Kidney glomerular epithelial cell (primary cell): ENCODE measurements around the gene NT5DC2.
"Not testable (repeated sequence)": the region's sequence is repeated elsewhere in the genome, so short reads cannot be mapped to it uniquely, and the experiment has no call there.

Experiments used
- DNase-seq: peaks from one replicate; lab custom pipeline; 2025; lab: John Stamatoyannopoulos, UW

NT5DC2 gene

DNA sequence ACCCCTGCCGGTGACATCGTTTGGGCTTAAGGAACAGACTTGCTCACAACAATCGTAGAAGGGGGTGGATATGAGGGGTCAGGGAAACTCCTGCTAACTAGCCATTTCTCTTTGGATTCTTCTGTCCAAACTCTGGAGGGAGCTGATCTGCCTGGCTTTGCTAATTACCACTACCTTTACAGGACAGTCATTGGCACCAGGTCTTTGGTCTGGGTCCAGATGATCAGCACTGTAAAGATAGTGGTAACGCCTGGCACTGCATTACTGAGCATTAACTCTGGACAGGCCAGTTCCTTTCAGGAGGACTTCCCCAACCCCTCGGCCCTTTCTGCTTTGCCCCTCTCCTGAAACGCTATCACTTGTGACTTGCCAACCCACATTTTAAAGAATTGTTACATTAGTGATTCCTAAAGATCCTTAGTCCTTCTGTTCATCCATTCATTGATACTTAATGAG, 3.5 kb upstream of the NT5DC2 start:
- DNase-seq, result no peak

DNA sequence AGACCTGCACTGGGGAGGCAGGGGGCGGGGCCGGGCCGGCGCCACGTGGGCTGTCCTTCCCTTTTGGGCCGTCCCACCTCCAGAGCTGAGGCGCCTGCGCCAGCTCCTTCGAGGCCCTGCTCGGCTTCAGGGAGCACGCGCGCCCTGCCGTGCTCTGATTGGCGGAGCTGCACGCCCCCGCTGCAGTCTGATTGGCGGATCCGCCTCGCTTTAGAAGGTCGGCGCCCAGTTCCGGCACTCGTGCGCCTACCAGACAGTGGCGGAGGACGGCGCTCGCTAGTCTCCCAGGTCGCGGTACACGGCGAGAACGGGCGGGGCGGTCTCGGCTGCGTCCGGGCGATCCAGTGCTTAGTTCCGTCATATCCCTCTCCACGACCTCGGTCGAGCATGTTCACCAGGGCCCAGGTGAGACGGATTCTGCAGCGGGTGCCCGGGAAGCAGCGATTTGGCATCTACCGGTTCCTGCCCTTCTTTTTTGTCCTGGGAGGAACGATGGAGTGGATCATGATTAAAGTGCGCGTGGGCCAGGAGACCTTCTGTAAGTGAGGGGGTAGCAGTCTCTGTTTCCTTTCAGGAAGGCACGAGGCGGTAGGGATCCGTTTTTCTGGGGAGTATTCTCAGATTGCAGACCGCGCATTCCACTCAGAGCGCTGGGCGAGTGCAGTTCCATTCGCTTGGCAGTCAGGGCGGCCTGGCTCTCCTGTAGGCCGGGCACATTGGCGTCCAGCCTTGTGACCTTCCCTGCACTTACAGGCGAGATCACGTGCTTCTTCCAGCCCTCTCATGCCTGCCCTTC, 2.9 kb upstream of the NT5DC2 start, which contains the start of gene UQCC5:
Gene UQCC5, plus strand, starts transcription at position 237 of the 796 bp plus-strand sequence. Its CDS starts 151 bp downstream, at position 388.
- DNase-seq, result peak; percentile 94

DNA sequence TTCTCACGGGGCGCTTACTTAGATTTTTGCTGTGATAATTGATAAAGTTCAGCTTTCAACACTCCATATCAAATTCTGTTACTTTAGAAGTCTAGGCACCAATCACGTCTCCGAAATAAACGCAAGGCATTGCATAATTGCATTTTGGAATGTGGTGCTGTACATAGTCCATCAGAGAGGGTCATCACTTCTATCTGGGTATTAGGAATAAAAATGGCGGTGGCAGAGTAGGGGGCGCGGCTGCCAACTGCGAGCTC, 2.4 kb upstream of the NT5DC2 start:
- no peak for DNase-seq

DNA sequence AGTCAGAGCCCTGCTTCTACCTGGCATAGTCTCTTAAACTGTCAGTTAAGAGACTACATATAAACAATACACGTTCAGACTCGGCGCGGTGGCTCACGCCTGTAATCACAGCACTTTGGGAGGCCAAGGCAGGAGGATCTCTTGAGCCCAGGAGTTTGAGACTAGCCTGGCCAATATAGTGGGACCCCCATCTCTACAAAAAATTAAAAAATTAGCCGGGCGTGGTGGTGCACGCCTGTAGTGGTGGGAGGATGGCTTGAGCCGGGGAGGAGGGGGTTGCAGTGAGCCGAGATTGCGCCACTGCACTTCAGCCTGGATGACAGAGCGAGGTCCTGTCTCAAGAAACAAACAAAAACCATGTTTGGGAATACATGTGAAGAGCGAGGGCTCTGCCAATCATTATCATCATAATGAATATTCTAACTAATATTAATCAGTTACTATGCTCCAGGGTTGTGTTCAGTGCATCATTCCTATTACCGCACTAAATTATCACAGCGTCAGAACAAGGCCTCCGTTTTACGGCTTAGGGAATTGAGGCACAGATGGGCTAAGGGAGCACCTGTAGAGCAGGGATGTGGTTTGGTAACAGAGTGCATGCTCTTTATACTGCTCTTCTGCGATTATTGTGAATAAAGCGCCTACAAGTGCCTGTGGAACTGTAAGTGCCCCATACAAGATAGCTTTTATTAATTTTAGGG, 1.9 kb upstream of the NT5DC2 start:
- peak; percentile 50 for DNase-seq

DNA sequence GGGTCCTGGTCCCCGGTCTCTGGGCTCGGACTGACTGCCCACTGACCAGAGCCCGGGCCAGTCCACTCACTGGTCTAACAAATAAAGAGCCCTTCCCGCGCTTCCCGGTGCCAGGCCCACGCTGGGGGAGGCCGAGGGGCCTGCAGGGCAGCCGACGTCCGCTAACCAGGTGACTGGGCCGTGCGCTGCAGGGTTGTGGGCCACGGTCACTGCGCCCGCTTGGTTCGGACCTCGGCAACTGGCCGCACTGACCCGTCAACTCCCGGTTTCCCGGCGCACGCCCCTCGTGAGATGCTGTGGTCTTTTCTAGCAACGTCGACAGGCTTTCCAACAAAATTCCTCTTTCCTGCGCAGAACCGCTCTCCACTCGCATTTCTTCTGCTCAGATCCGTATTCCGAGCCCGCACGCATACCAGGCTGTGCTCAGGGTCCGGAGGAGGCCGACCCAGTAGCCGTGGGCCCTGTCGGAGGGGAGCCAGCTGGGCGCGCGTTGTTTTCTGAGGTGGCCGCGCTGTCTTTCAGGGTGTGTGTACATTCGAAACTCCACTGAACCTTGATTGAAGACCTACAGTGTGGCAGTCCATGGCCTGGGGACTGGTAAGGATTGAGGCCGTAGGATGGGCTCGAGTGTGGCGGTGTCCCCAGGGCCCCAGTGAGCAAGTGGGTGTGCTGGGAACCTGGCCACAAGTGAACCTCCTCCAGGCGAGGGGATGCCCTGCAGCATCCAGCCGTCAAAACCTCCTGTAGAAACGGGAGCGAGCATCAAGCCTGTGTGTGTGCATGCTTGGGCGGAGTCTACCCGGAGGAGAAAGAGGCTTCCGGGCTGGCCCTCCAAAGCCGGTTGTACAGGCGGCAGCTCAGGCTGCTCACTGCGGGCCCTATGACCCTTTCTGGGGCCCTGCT, 875 bp upstream of the NT5DC2 start:
- no peak for DNase-seq

DNA sequence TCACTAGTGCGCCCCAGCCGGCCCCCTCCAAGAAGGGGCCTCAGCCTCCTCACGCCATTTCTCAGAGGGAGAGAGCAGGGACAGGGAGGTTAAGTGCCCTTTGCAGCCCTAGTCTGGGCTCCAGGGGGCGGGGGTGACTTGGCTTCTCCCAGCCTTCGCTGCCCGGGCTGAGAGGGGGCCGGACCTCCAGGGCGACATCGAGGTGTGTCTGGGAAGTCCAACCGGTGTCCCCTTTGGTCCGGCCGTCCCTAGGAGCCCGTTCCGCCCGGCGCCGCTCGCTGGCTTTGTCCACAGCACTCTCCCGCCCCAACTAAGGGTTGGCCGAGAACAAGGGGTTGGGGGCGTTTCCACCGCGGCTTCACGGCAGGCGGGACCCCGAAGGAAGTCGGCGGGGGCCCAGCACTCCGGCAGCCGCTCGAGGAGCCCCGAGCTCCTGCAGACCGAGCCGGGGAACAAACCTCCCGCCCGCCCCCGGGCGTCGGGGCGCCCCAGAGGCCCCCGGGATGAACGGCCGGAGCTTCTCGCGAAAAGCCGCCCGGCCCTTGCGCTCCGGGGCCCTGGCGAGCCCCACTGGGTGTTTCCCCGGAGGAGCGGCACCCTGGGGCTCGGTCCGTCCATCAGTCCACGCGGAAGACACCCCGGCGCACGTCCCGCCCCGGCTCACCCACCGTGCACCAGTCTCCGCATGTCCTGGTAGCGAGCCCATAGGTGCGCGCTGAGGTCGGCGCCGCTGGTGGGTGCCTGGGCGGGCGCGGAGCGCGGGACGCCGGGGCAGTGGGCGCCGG, 627 bp downstream of the NT5DC2 start:
- DNase-seq, result no peak

DNA sequence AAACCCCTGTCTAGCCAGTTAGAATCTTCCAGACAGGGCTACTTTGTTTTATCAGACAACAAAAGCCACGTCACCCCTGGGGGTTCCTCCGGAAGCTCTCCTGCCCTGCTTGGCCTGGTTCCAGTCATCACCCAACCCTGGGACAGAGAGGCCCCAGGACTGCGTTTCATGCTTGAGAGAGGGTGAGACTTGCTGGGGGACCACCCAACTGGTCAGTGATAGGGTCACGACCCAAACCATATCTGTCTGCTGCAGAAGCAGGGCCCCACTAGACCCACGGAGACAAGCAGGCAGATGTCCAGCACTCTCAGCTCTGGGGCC, 1.2 kb downstream of the NT5DC2 start:
- DNase-seq, result no peak

DNA sequence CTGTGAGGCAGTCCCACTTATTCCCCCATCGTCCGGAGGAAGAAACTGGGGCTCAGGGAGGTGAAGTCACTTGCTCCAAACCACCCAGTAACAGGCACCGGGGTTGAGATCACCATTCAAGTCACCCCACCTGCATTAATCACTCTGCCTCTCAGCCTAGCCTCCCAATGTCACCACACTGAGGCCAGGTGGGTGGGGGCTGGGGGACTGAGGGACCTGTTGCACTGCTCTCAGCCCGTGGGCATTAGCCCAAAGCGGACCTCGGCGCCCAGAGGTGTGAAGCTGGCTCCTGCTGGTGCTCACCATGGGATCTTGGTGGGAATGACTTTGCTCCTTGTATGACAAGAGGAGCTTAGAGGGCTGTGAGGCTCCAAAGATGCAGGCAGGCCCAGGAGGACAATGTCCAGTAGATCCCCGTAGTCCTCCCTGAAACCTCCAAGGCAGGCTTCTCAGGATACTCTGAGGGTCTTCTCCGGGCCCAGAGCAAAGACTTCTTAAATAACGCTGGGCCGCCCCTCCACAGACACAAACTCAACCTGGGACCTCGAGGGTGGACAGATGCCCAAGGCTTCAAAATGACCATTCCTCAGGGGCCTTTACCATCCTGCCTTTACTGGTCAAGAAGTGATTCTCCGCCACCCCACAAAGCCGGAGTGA, 1.7 kb downstream of the NT5DC2 start:
- DNase-seq, result no peak

DNA sequence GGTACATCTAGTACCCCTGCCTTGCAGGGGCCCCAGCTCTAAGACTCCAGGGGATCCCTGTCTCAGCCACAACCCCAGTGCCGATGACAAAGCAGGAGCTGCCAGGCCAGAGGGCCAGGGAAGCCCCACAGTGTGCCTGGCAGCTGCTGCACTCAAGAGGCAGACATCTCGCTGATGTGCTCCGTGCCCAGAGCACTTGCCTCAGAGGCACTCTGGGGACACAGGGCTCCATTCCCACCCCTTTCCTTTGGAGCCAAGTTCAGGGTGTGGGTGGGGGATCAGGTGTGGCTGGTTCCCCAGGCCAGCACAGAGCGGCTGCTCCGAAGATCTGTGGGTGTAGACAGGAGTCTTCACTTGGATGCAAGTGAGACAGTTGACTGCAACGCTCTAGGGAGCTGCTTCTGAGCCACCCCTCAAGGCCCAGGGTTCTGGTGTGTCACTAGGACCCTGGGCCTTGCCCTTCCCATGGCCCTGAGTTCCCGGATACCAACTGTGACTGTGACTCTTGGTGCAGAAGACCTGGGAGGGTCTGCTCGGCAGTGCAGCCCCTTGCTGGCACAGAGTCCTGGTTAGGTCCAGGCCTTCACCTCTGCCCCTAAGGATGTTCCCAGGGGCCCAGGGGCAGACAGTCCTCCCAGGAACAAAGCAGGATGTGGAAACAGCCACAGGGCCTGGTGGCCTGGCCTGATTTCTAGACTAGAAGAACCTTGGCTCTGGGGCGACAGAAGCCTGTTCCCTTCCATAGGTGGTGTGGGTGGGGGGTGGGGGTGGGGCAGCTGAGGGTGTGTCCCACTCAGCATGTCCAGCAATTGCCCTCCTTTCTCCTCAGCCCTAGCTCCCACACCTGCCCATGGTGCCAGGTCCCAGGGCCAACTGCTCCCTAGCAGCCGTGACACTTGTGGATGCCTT, 2.5 kb downstream of the NT5DC2 start:
- DNase-seq, result no peak

DNA sequence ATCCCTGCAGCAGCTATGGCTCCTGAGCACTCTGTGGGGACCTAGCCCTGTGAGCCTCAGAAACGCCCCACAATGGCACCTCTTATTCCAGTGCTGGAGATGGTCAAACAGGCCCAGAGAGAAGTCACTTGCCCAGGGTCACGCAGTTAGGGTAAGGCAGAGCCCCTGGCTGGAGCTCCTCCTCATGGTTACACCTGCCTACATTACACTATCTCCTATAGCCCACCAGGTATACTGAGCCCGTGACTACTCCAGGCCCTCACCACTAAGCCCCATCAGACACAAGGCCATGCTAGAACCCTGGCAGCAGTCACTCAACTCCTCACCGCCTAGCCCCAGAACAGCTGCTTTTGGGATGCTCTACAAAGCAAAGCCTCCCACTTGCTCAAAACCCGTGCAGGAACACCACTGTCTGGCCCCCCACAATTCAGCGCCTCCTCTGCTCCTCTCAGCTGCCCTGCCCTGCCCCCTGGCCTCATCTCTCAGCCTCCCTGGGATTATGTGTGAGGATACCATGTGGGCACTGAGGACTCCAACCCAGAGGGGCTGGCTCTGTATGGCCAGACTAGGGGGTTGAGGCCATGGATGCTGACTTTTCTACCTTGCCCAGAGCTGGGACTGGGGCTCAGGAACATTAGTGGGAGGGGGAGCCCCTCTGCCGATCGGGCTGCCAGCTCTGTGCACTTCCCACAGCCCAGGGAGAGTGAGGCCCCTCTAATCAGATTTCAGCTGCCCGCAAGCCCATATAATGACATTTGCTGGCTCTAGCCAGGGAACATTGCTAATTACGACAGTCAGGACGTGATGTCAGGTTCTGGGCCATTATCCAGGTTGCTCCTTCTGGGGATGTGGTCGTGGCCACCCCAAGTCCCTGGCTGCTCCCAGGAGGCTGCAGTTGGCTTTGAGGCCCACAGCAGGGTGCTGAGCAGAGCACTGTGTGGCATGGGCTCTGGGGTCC, 4.0 kb downstream of the NT5DC2 start:
- no peak for DNase-seq

DNA sequence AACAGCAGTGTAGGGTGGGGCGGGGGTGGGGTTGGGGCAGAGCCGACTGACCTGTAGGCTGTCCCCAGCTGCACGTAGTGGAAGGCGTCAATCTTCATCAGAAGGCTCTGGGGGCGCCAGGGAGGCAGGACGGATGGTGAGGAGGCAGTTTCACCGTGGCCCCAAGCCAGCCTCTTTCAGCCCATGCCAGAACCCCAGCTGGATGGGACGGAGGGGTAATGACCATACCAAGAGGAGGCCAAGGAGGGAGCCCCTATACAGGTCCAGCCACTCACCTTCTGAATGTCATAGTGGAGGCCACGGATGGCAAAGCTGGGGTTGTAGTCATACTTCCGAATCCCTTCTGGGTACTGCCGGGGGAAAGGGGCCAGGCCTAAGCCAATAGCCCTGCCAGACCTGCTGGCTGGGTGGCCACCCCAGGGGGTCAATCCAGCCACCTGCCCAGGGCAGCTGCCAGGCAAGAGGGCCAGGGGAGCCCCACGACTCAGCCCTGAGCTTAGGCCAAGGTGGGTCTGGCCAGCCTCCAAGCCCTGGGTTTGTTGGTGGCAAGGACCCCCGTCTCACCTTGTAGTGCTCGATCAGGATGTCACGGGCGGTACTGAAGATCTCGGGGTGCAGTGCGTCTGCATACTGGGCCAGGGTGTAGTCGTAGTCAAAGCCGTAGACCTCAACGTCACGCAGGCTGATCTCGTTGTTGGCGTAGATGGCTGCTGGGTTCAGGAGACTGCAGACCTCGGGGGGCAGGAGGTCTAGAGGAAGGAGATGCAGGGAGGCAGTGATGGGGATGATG, 4.9 kb downstream of the NT5DC2 start:
- DNase-seq, result no peak

DNA sequence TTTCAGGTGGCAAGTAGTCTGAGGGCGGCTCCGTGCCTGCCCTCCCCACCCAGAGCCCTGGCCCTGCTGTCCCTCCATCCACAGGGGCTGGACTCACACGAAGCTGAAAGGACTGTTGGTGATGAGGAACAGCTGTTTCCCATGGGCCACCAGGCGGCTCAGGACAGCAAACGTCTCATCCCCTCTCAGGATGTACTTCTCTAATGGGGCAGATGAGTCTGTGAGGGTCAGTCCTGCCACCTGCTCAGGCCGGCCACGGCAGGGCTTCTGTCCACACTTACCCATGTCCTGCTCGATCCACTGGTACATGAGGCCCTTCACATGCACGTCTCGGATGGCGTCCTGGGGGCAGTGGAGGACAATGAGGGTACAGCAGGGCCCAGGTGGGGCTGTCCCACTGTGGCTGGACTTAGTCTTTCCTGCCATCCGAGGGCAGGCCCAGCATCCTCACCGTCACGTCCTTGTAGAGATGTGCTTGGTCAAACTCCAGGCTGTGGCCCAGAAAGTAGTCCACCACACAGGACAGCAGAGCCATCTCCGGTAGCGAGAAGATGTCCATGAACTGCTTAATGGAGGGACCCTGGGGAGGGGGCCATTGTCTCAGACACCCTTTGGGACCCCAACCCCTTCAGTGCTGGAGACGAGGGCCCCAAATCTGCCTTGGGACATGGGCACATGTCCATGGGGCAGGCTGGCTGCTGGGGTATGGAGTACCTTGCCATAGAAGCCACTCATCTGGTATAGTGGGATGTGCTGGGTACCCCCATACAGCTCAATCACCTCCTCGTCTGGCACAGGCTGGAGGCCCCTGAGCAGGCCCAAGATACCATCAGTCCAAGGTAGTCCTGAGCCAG, 5.7 kb downstream of the NT5DC2 start:
- DNase-seq, result no peak

DNA sequence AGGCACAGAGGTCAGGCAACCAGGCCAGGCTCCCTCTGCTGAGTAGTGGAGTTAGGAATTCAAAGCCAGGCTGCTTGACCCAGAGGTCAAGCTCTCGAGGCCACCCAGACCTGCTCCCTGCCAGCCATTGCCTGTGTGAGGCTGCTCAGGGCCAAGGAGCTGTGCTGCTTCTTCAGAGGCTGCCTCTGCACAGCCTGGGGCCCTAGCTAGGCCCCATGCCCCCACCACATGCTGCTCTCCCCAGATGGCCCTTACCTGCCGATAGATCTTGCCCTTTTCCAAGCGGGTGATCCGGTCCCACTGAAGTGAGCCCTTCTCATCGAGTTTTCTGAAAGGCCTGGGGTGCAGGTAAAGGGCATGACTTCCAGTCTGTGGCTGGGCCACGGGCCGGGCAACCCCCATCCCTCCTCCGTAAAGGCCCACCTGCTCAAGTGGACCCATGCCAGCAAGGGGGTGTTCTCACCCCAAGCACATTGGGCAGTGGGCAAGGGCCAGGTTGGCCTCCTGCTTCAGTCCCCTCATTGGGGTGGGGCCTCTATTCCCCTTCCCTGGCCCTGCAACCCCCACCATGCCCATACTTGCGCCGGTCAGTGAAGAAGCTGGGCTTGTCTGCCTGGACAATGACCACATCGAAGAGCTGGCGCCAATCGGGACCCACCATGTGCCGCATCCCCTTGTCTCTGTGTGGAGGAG, 6.5 kb downstream of the NT5DC2 start:
- no peak for DNase-seq

DNA sequence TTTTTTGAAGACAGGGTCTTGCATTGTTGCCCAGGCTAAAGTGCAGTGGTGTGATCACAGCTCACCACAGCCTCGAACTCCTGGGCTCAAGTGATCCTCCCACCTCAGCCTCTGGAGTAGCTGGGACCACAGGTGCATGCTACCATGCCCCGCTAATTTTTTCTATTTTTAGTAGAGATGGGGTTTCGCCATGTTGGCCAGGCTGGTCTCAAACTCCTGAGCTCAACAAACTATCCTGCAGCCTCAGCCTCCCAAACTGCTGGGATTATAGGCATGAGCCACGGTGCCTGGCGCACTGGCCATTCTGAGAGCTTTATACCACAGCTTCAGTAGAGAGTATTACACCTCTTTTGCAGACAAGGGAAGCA, 7.0 kb downstream of the NT5DC2 start:
- not testable (repeated sequence) for DNase-seq

DNA sequence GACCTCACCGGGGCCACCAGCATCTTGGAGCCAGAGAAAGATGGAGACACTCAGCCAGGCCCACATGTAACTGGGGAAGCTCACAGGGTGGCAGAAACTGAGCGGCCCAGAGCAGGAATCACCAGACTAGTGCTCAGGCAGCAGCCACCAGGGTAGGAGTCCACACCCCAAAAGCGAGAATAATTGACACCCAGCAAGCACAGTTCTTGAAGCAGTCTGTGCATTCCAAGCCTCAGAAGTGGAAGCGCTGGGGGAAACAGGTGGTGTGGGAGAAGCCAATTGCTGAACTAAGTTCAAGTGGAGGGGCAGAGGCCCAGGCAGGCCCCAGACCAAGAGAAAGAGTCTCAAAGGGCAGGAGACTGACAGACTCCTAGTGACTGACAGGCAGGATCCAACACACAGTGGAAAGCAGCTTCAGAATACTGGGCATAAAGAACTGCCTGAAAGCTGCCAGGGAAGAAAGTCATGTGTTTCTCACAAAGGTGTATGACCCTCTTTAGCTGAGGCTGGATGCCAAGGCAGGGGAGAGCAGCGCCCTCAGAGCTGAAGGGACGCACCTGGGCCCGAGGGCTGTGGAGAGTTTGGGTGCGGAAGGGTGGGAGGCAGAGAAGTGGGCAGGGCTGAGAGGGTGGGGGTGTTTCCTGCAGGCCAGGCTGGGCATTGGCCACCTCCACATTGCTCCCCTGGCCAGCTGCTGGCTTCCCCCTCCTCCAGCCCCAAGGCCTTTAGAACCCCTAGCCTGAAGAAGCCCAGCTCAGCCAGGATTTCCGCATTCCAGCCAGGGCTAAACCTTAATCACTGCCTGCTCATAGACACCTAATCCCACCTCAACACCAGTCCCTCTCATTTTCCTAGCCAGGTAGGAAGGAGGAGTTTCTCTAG, 7.7 kb downstream of the NT5DC2 start:
- DNase-seq, result no peak
